ENCODE measurements around the gene ACCS. TPM values are rescaled to one million over a fixed set of nuclear protein-coding genes. Genes with fewer than 3 reads are reported as not detected.
A peak's percentile ranks its signal among the peaks of the same experiment; 100 is the strongest.

ACCS gene
- total RNA-seq, 6 experiments from 2014 or later: 7.3 to 32.2 (median 15.4) TPM

GRCh38 chr11:44018127-44018521 lies 47.9 kb upstream of the ACCS start:
- intact Hi-C loops (cut with DNase I): no loop called here
- WGBS (ENCODE audit: insufficient coverage, low coverage, low lambda C conversion rate, missing lambda C conversion rate): 4% methylated on average over 3 of the region's 4 CpGs
- H3K4me1 ChIP-seq: peaks cover 0 to 19% (median 0%) of the 10 kb centered on the region in 4 donors
- H3K36me3 ChIP-seq: no peaks in the 10 kb centered on the region
- H3K27ac ChIP-seq: no peak overlapping the region
- no peaks in the 10 kb centered on the region for H3K27me3 ChIP-seq
- H3K9me3 ChIP-seq: no peaks in the 10 kb centered on the region
- H3K4me3 ChIP-seq: no peak overlapping the region
- peak in 1 of 3 donors; percentile 51 for DNase-seq
- TF ChIP-seq CTCF (IDR thresholded peaks at IDR 0.05): no peak
- TF ChIP-seq POLR2A (IDR thresholded peaks at IDR 0.05): no peak
- ATAC-seq: peak; percentile 44 to 83 (median 64)

GRCh38 chr11:44018829-44019228 lies 47.2 kb upstream of the ACCS start:
- 27% methylated on average over 2 of the region's 2 CpGs for WGBS (ENCODE audit: insufficient coverage, low coverage, low lambda C conversion rate, missing lambda C conversion rate)
- Histone ChIP-seq H3K9me3 (no peaks in the 10 kb centered on the region), H3K4me1 (peaks cover 0 to 19% (median 0%) of the 10 kb centered on the region in 4 donors), H3K4me3 (no peak overlapping the region), H3K36me3 (no peaks in the 10 kb centered on the region), H3K27me3 (no peaks in the 10 kb centered on the region), H3K27ac (no peak overlapping the region)
- intact Hi-C loops (cut with DNase I): no loop called here
- TF ChIP-seq POLR2A (IDR thresholded peaks at IDR 0.05) (no peak), CTCF (IDR thresholded peaks at IDR 0.05) (no peak)
- no peak for DNase-seq
- ATAC-seq: no peak

GRCh38 chr11:44024977-44025376 lies 41.1 kb upstream of the ACCS start:
- Histone ChIP-seq H3K9me3 (no peaks in the 10 kb centered on the region), H3K36me3 (no peaks in the 10 kb centered on the region), H3K27me3 (no peaks in the 10 kb centered on the region), H3K4me3 (no peak overlapping the region), H3K4me1 (no peaks in the 10 kb centered on the region), H3K27ac (no peak overlapping the region)
- intact Hi-C loops (cut with DNase I): no loop called here
- DNase-seq (no peak), ATAC-seq (no peak)
- WGBS (ENCODE audit: insufficient coverage, low coverage, low lambda C conversion rate, missing lambda C conversion rate): 82% methylated on average over 1 of the region's 1 CpG
- TF ChIP-seq CTCF (IDR thresholded peaks at IDR 0.05) (no peak), POLR2A (IDR thresholded peaks at IDR 0.05) (no peak)

- TF ChIP-seq CTCF (IDR thresholded peaks at IDR 0.05) (no peak), POLR2A (IDR thresholded peaks at IDR 0.05) (no peak)
- no peaks in the 10 kb centered on the region for H3K27me3 ChIP-seq
- no peak overlapping the region for H3K27ac ChIP-seq
- intact Hi-C loops (cut with DNase I): no loop called here
- DNase-seq: no peak
- H3K4me3 ChIP-seq: no peak overlapping the region
- ATAC-seq: no peak
- H3K4me1 ChIP-seq: no peaks in the 10 kb centered on the region
- H3K9me3 ChIP-seq: no peaks in the 10 kb centered on the region
- no peaks in the 10 kb centered on the region for H3K36me3 ChIP-seq
Observed at GRCh38 chr11:44025727-44026126, 40.3 kb upstream of the ACCS start.

GRCh38 chr11:44028401-44028800 lies 37.7 kb upstream of the ACCS start:
- TF ChIP-seq CTCF (IDR thresholded peaks at IDR 0.05) (no peak), POLR2A (IDR thresholded peaks at IDR 0.05) (no peak)
- H3K27ac ChIP-seq: no peak overlapping the region
- WGBS (ENCODE audit: insufficient coverage, low coverage, low lambda C conversion rate, missing lambda C conversion rate): 100% methylated on average over 1 of the region's 1 CpG
- H3K4me1 ChIP-seq: no peaks in the 10 kb centered on the region
- no peak overlapping the region for H3K4me3 ChIP-seq
- H3K27me3 ChIP-seq: no peaks in the 10 kb centered on the region
- H3K36me3 ChIP-seq: no peaks in the 10 kb centered on the region
- no peaks in the 10 kb centered on the region for H3K9me3 ChIP-seq
- ATAC-seq: no peak
- intact Hi-C loops (cut with DNase I): no loop called here
- no peak for DNase-seq
